Muscle layer of duodenum (tissue), 2 donors: ENCODE results near the gene PXDC1.

Source experiments
- H3K27ac ChIP-seq: one replicate; pipeline ENCODE4 v1.7.0; 2013; ENCODE audit warnings: mild to moderate bottlenecking, low read length
- H3K27me3 ChIP-seq: one replicate; pipeline ENCODE4 v1.7.0; 2013; ENCODE audit warnings: low read depth, mild to moderate bottlenecking, control low read depth, low read length
- H3K36me3 ChIP-seq, 2 donors: one replicate each; pipeline ENCODE4 v1.7.0; 2013; ENCODE audit warnings: low read length in 2 of 2, control low read depth in 1 of 2, mild to moderate bottlenecking in 1 of 2; ENCODE audit not compliant: insufficient read depth in 2 of 2, control insufficient read depth in 1 of 2
- H3K4me1 ChIP-seq, 2 donors: one replicate each; pipeline ENCODE4 v1.7.0; 2013; ENCODE audit warnings: low read length in 2 of 2, mild to moderate bottlenecking in 2 of 2, control low read depth in 1 of 2, moderate library complexity in 1 of 2; ENCODE audit not compliant: insufficient read depth in 2 of 2, control insufficient read depth in 1 of 2
- H3K4me3 ChIP-seq, 2 donors: one replicate each; pipeline ENCODE4 v1.7.0; 2013; ENCODE audit warnings: low read length in 2 of 2, low read depth in 1 of 2, mild to moderate bottlenecking in 1 of 2
- H3K9me3 ChIP-seq, 2 donors: one replicate each; pipeline ENCODE4 v1.7.0; 2013; ENCODE audit warnings: low read length in 2 of 2, control low read depth in 1 of 2, mild to moderate bottlenecking in 1 of 2; ENCODE audit not compliant: control insufficient read depth in 1 of 2
- donor health status: healthy.

PXDC1 gene

DNA sequence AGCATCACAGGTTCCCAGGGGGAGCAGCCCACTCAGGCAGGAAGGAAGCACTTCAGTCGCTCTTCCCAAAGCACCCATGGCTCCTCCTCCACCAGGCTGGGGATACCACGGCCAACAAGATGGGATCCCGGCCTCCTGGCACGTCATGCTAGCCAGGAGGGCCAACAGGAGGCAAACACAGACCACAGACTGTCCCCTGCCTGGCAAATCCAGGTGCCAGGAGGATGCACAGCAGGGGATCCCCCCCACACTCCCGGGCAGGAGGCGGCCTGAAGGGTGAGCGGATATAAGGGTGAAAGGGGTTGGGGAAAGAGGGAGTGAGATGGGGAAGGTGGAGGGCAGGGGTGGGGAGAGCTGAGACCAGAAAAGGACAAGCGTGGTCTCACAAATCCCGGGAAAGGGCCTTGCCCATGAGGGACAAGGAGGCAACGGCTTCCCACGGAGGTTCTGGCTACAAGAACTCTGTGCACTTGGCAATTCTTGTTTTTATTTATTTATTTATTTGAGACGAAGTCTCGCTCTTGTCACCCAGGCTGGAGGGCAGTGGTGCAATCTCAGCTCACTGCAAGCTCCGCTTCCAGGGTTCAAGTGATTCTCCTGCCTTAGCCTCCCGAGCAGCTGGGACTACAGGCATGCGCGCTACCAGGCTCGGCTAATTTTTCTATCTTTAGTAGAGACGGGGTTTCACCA, 7.2 kb downstream of the PXDC1 start:
- peaks cover 6 to 12% of the 10 kb centered on the region in 2 donors for H3K36me3 ChIP-seq
- no peaks in the 10 kb centered on the region for H3K9me3 ChIP-seq
- no peak overlapping the region for H3K4me3 ChIP-seq
- peaks cover 25 to 83% of the 10 kb centered on the region in 2 donors for H3K4me1 ChIP-seq
- H3K27ac ChIP-seq = no peak overlapping the region
- H3K27me3 ChIP-seq = no peaks in the 10 kb centered on the region

DNA sequence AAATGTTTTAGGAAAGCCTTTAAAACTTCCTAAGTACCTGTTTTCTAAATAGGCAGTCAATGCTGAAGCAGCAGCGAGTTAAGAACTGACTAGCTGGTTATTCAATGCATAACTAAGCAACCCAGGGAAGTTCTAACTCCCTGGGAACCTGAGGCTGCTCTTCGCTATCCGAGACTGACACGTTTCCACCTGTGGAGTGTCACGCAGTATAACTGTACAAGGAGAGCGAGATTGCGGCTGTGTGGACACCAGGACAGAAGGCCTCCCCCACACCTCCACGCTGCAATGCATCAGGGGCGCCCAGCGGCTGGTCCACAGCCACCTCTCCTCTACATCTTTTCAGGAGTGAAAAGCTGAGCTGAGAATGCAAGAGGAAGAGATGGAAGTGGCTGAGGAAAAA, 8.0 kb downstream of the PXDC1 start:
- Histone ChIP-seq H3K36me3 (peaks cover 7 to 12% of the 10 kb centered on the region in 2 donors), H3K27me3 (no peaks in the 10 kb centered on the region), H3K27ac (peak overlapping the region; percentile 92), H3K4me1 (peaks cover 25 to 79% of the 10 kb centered on the region in 2 donors), H3K4me3 (no peak overlapping the region), H3K9me3 (no peaks in the 10 kb centered on the region)

DNA sequence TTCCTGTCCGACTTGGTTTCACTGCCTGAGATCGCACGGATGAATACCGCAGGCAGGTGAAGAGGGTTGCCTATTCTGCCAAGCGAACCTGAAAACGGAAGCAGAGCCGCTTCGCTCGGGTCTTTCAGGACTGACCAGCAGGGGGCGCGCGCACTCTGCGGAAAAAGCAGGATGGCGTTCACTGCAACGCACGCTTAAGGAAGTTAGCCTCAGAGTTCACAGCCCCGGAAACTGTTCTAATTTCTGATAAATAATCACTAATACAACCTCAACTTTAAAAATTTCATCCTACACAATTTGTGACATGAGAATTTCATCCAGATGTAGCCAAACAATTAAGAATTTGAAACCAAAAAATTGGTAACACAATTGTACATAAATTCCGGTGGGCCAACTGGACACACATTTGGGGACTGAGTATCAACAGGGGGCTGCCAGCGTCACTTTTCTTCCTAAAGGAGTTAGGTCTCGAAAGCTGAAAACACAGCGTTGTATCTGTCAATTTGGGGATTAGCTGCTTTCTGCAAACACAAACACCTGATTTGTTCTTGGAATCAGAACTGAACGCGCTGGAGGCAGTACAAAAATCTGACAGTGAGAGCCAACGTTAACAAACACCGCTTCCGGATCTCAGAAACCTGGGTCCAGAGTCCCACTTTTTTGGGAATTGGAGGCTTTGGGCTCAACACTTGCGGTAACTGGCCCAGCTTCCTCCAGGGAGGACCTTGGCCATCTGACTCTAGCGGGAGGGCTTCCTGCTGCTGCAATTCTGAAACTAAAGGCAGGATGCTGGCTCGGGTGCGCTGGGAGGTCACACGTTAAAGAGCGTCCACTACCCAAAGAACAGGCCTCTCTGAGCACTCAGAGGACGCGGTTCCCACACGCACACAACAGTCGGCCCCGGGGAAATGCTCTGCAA, 8.8 kb downstream of the PXDC1 start:
- H3K4me3 ChIP-seq = peak overlapping the region; percentile 37 to 39
- H3K4me1 ChIP-seq = peaks cover 19 to 71% of the 10 kb centered on the region in 2 donors
- no peaks in the 10 kb centered on the region for H3K27me3 ChIP-seq
- no peaks in the 10 kb centered on the region for H3K9me3 ChIP-seq
- peaks cover 13 to 17% of the 10 kb centered on the region in 2 donors for H3K36me3 ChIP-seq
- peak overlapping the region; percentile 92 for H3K27ac ChIP-seq

DNA sequence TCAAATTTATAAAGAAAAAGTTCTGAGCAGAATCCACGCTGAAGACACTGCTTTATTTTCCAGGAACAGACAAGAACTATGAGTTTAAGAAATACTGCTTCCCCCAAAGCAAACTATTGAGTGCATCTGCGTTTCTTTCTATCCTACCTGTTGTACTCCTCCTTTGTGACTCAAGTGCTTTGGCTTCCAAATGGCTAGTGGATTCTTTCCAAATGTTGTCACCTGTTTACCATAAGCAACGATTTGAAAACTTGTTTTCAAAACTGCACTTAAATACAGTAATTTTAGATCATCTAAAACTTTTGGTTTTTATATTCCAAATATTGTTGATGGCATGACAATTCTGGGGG, 9.5 kb downstream of the PXDC1 start:
- no peak overlapping the region for H3K4me3 ChIP-seq
- peaks cover 20 to 21% of the 10 kb centered on the region in 2 donors for H3K36me3 ChIP-seq
- H3K27me3 ChIP-seq = no peaks in the 10 kb centered on the region
- no peak overlapping the region for H3K27ac ChIP-seq
- peaks cover 19 to 66% of the 10 kb centered on the region in 2 donors for H3K4me1 ChIP-seq
- H3K9me3 ChIP-seq = no peaks in the 10 kb centered on the region

DNA sequence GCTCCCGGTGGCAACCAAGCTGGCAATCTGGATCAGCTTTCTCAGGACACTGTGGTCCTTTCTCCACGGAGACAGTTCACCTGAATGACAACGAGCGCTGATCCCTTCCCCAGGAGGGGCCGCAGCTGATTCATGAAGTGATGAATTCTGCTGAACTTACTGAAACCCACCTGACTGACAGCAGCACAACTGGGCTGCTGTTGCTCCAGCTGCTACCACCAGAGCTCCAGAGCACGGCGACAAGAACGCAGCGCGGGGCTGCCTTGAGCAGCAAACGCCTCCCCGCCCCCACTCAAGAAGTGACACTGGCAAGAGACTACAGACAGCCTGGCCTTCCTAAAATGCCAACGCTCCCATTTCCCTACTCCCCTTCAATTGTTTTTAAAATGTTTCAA, 10.0 kb downstream of the PXDC1 start:
- peaks cover 15 to 60% of the 10 kb centered on the region in 2 donors for H3K4me1 ChIP-seq
- no peak overlapping the region for H3K27ac ChIP-seq
- H3K9me3 ChIP-seq = no peaks in the 10 kb centered on the region
- no peaks in the 10 kb centered on the region for H3K27me3 ChIP-seq
- no peak overlapping the region for H3K4me3 ChIP-seq
- peaks cover 25% of the 10 kb centered on the region in 2 donors for H3K36me3 ChIP-seq

DNA sequence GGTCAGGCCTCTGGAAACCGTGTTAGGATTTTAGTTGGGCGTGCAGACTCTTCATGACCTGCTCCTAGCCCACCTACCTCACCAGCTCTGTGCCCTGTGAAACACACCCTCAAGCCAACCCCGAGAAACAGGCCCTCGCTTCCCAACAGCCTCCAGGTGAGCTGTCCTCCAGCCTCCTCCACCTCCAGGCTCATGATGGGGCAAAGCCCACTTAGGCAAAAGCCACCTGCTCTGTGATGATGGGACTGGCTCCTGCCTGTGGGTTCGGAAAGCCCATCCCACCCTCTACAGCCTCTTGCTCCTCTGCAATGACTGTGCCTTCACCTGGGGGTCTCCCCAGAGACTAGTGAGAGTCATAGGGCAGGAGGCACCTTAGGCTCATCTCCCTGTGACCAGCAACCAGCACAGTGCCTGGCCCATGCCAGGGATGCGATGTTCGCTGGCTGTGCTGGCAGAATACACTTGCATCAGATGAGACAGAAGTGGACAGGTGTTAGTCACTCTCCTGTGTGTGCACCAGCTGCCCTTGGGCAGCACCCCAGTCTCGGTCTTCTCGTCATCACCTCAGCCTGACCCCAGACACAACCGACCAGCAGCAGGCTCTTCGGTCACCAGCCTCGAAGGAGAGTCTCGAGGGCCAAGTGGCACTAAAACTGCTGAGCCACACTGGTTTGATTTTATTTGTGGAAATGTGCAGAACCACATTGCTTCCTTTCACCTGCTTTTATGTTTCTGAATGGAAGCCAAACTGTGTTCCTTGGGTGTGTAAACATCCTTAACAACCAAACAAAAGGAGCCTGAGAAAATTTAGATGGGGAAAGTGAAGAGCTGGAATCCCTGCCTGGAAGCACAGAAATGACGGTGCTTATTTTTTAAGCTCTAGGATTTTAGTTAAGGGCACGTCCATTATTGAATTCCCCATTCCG, 10.7 kb downstream of the PXDC1 start:
- Histone ChIP-seq H3K4me1 (peaks cover 13 to 54% of the 10 kb centered on the region in 2 donors), H3K9me3 (no peaks in the 10 kb centered on the region), H3K27ac (no peak overlapping the region), H3K36me3 (peaks cover 30 to 32% of the 10 kb centered on the region in 2 donors), H3K27me3 (no peaks in the 10 kb centered on the region), H3K4me3 (no peak overlapping the region)

DNA sequence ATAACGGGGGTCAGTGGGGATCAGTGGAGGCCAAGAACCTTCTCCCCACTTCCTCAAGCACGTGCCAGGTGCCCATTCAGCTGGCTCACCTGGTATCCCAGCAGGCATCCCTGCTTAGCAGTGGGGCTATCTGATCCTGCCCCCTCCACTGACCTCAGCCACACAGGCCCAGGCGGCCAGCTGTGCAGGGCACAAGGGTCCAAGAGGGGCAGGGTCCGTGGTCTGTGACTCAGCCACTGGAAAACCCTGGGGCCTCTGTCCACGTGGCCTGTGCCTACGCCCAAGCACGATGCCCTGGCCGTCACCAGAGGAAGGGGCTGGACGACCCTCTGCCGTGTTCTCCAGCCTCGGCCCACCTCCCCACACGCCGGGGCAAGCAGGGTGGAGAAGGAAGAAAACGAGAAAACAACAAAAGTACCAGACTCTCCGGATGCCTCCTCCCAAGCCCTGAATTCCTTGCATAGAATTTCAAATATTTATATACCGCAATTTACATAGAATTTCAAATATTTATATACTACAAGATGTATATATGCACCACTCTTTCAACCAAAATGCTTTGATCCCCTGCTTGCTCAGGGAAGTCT, 12.1 kb downstream of the PXDC1 start:
- peaks cover 0 to 3% of the 10 kb centered on the region in 2 donors for H3K9me3 ChIP-seq
- no peaks in the 10 kb centered on the region for H3K27me3 ChIP-seq
- no peak overlapping the region for H3K4me3 ChIP-seq
- peaks cover 27 to 42% of the 10 kb centered on the region in 2 donors for H3K36me3 ChIP-seq
- no peak overlapping the region for H3K27ac ChIP-seq
- H3K4me1 ChIP-seq = peaks cover 13 to 51% of the 10 kb centered on the region in 2 donors

DNA sequence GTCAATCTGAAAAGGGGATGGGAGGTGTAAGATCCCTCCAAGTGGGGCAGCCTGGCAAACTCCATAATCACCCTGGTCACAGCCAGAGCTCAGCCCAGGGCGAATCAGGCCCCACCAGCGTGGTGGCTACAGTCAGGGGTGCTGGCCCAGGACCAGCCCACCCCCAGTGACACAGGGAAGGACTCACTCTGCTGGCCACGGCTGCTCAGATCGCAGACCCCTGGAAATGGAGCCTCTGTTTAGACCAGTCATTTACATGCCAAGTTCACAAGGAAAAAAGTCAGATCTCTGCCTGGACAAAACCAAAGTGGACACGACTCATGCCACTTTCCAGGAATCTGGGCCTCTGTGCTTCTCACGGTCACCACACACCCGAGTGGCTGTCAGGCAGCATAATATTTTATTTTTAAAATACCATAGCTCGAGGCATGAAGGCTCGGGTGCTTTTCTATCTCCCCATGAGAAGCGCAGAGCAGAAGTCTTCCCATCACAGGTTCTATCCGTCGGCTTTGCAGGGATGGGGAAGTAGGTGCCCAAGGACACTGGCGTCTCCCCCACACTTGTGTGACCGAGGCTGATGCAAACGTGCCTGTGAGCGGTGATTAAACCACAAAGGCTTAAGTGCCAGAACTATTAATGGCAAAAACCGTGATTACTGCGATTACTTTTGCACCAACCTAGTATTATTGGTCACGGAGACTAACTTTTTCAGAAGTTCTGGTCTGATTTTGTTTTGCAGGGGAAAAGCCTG, 13.0 kb downstream of the PXDC1 start:
- Histone ChIP-seq H3K27me3 (no peaks in the 10 kb centered on the region), H3K27ac (no peak overlapping the region), H3K4me1 (peaks cover 10 to 43% of the 10 kb centered on the region in 2 donors), H3K4me3 (no peak overlapping the region), H3K36me3 (peaks cover 27 to 42% of the 10 kb centered on the region in 2 donors), H3K9me3 (peaks cover 0 to 3% of the 10 kb centered on the region in 2 donors)

DNA sequence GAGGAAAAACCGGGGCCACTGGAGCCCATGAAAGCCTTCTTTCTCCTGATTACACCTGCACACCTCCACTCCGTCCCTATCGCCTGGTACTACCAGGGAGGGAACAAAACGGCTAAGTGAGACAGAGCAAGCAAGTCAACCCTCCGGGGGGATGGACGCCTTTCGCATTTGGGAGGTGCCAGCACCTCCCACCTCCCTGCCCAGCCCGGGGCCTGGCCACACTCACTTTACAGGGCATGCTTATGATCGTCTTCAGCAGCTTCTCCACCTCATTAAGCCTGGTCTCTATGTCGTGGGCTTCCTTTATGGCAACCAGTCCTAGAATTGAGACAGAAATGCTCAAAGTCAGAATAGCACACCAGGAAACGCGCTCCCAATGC, 13.7 kb downstream of the PXDC1 start:
- peaks cover 4 to 35% of the 10 kb centered on the region in 2 donors for H3K4me1 ChIP-seq
- peaks cover 23 to 42% of the 10 kb centered on the region in 2 donors for H3K36me3 ChIP-seq
- H3K4me3 ChIP-seq = no peak overlapping the region
- no peak overlapping the region for H3K27ac ChIP-seq
- H3K27me3 ChIP-seq = no peaks in the 10 kb centered on the region
- peaks cover 0 to 3% of the 10 kb centered on the region in 2 donors for H3K9me3 ChIP-seq

DNA sequence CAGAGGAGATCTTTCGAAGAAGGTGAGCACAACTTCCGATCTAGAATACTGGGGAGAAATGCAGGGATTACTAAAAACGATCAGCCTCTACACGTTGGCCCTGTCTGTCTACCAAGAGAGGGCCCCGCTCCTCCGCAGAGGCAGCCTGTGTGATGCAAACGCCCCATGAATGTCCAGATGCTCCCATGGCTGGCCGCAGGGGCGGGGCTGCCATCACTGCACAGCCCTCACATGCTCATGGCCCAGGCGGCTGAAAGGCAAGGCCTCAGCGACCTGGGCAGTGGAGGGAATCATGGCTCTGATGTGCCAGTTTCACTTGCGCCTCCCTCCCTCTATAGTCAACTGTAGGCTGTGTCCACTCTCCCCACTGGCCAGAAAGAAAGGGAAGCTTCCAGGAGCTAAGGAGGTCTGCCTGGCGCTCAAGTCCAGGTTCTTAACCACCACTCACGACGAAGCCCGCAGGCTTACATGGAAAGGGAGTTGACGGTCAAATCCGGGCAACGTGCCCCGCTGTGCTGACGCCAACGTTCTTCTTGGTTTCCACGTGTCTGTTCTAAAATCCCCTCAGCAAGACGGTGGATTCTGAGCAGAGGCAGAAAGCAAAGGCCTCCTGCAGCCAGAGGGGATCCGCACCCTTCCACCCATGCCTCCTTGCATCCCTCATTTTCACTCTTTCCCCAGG, 14.2 kb downstream of the PXDC1 start:
- Histone ChIP-seq H3K27me3 (no peaks in the 10 kb centered on the region), H3K9me3 (peaks cover 0 to 3% of the 10 kb centered on the region in 2 donors), H3K27ac (no peak overlapping the region), H3K4me3 (no peak overlapping the region), H3K4me1 (peaks cover 0 to 32% of the 10 kb centered on the region in 2 donors), H3K36me3 (peaks cover 23 to 42% of the 10 kb centered on the region in 2 donors)
